ENCODE measurements around the gene LACTB.

LACTB gene

GRCh38 chr15:63121382-63122001 lies at the start of gene LACTB:
Gene LACTB, plus strand, starts transcription at chr15:63121861. Its CDS starts 11 bp downstream, at chr15:63121872.
- H3K27ac ChIP-seq: peak within 1 kb of the TSS; percentile 86
- no peak for TF ChIP-seq CTCF (conservative IDR thresholded peaks at IDR 0.05)

- no peak for TF ChIP-seq CTCF (conservative IDR thresholded peaks at IDR 0.05)
- no peak overlapping the region for H3K27ac ChIP-seq
Measured at GRCh38 chr15:63072023-63072650, 49.5 kb upstream of the LACTB start.

GRCh38 chr15:63072809-63073277 lies 48.8 kb upstream of the LACTB start:
- no peak overlapping the region for H3K27ac ChIP-seq
- TF ChIP-seq CTCF (conservative IDR thresholded peaks at IDR 0.05): no peak

- no peak overlapping the region for H3K27ac ChIP-seq
- no peak for TF ChIP-seq CTCF (conservative IDR thresholded peaks at IDR 0.05)
Measured at GRCh38 chr15:63073497-63074172, 48.0 kb upstream of the LACTB start.

- no peak for TF ChIP-seq CTCF (conservative IDR thresholded peaks at IDR 0.05)
- no peak overlapping the region for H3K27ac ChIP-seq
Measured at GRCh38 chr15:63075015-63075983, 46.4 kb upstream of the LACTB start.

GRCh38 chr15:63075984-63076713 lies 45.5 kb upstream of the LACTB start:
- no peak overlapping the region for H3K27ac ChIP-seq
- TF ChIP-seq CTCF (conservative IDR thresholded peaks at IDR 0.05): no peak

All from VCaP (cell line).